HG02623 (cell line): ENCODE results near the gene CLK3.
A peak's percentile ranks its signal among the peaks of the same experiment; 100 is the strongest.
"Not testable (repeated sequence)": the region's sequence is repeated elsewhere in the genome, so short reads cannot be mapped to it uniquely, and the experiment has no call there.

ENCODE experiments used
- ATAC-seq: cut with Tn5 transposase; IDR thresholded peaks from one replicate; pipeline ENCODE4 v1.9.1; 2021; ENCODE audit warnings: moderate library complexity; ENCODE audit not compliant: unreplicated experiment

CLK3 gene

DNA sequence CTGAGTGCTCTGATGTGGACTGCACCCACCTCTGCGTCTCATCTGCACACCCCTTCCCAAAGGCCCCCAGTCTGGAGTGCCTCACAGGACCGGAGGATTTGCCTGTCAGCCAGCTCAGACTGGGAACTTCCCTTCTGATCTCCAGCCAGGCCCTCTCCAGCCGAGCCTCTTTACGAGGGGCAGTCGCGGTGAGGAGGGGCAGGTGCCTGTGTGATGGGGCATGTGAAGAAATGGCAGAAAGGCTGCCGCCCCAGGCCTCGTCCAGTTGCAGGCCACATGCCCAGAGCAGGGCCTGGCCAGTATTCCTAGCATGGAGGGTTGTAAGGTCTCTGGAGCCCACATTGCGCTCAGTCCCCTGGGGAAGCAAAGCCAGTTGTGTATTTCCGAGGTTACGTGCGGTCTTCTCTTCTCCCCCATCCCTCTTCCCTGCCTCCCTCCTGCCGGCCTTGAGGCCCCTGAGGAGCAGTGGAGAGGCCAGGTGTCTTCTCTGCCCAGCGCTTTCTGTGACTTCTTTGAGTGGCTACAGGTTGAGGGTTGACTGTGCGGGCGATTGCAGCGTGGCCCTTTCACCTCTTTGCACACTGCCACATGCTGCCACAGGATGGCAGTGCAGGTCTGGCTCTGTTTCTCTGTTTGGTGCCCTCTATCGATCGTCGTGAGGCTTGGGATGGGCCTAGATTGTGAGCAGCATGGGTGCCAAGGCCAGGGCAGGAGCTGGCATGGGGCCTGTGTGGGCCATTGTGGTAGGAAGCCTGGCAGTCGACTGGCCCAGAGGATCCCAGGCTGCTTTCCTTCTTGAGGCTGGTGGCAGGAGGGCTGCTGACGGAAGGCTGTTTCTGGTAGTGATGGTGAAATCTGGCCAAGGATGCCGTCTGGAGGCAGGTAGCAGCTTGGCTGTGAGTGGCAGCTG is 5.3 kb downstream of the CLK3 start:
- no peak for ATAC-seq

DNA sequence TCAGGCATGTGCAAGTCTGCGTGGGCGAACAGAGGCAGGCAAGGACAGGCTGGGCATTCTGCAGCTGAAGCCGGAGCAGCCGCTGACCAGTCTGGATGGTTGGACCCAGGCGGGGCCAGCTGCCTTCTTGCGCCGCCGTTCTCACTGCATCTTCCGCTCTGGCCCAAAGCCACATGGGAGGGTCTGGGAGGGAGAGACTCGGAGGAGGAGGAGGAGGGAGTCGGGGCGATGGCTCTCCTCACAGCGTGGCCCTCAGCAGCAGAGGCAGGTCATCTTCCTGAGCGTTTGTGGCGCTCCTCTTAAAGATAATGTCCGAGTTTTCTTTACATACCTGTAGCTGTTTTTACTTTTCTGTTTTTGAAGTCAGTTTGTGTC is 5.9 kb downstream of the CLK3 start:
- no peak for ATAC-seq

DNA sequence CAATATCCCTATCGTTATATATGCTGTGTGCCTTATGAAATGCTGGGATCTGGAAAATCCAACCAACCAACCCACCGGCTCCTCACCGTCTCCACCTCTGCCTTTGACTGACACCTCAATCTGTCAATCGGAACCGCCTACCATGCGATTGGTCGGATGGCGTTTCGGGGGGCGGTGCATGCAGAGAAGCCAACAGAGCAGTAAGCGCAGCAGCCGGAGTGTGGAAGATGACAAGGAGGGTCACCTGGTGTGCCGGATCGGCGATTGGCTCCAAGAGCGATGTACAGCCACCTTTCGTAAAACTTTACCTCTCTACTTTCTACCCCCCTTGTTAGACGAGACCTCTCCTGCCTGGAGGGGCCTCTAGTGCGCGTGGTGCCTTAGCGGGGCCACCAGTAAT is 6.3 kb downstream of the CLK3 start:
- ATAC-seq: no peak

DNA sequence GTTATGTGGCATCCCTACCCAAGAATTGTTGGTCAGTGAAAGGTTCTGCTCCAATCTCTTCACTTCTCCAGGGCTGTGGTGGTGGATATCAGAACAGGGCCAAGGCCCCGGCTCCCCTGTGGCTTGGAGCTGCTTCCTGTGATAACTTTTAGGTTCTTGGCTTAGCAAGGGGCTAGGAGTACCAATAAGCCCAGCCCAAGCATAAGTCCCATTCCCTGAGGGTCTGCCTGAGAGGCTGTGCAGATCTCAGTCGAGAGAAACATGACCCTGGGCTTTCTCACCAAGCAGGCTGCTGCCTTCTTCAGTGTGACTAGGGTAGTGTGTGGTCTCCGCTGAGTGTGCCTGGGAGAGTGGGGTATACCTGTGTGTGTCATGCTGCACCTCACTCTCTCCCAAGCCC is 7.1 kb downstream of the CLK3 start:
- ATAC-seq: no peak

DNA sequence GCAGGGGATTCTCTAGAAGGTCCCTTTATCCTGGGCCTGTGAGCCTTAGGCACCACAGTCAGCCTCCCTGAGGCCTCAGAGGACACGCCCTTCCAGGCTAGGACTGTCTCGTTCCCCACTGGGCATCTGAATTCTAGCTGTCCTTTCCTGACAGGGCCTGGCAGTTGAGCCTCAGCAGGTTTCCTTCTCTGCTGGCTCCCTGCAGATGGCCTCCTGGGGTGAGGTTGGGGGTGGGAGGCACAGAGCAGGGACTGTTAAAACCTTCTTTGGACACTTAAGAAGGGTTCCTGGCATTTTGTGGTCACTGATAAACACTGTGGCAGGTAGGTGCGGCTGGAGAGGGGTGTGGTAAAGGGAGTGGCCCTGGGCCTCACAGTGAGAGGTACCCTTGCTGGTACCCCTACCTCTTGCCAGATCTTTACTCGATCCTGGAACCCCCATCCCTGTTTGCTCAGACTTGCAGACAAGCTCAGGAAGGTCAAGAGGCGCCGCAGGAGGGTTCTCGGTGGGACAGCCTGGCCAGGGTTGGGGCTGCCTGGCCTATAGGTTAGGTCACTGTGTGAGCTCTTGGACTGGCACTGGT is 8.5 kb downstream of the CLK3 start:
- ATAC-seq: no peak

DNA sequence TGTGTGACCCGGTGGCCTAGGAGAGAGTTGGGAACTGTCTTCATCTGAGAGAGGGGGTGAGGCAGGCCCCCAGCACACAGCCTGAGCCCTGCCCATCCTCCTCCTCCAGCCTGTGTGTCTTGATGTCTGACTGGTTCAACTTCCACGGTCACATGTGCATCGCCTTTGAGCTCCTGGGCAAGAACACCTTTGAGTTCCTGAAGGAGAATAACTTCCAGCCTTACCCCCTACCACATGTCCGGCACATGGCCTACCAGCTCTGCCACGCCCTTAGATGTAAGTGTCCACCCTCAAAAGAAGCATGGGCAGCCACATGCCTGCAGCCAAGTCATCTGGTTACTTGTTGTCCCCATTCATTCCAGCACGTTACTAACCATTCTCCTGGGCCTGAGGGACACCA is 10.1 kb downstream of the CLK3 start:
- ATAC-seq: no peak

DNA sequence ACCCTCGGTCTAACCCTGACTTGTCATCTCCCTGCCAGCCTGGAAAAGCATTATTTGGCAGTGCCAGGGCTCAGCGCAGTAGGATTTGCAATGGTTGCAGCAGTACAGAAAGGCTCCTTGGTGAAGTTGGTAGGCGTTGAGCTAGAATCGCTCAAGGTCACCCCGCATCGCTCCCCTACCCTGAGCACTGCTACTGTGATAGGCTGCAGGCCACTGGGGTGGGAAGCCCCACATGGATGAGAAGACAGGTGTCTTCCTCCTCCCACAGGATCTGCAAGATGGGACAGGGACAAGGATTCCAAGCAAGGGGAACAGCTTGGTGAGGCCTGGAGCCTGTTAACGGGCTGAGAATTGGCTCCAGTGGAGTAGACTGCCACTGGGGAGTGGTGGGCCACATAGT is 10.7 kb downstream of the CLK3 start:
- no peak for ATAC-seq

DNA sequence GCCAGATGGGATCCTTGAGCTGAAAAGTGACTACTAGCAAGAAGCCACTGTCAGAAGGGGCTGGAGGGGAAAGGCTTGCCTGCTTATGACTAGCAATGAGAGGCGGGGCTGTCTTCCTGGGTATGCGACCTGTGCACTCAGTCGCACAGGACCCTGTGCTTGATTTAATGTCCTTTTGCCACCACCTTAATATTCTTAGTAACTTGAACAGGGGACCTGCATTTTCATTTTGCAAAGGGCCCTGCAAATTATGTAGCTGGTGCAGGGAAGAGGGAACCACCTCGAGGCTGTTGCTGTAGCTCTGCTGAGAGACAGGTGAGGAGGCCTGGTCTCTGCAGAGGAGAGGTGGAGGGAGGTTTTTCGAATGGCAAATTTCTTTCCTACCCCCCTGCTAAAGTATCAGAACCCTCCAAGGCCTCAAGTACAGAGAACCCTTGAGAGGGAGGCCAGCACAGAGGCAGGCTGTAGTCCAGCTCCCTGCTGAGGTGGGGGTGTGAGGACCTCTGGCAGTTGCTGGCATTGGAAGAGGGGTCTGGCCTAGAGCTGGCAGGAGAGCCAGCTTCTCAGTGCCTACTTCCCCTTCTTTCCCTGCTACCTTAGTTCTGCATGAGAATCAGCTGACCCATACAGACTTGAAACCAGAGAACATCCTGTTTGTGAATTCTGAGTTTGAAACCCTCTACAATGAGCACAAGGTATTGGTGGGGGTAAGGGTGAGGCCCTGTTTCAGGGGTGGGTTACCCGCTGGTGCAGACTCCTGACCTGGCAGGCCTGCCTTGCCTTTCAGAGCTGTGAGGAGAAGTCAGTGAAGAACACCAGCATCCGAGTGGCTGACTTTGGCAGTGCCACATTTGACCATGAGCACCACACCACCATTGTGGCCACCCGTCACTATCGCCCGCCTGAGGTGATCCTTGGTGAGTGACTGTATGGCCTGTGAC is 11.4 kb downstream of the CLK3 start:
- peak; percentile 47 for ATAC-seq

DNA sequence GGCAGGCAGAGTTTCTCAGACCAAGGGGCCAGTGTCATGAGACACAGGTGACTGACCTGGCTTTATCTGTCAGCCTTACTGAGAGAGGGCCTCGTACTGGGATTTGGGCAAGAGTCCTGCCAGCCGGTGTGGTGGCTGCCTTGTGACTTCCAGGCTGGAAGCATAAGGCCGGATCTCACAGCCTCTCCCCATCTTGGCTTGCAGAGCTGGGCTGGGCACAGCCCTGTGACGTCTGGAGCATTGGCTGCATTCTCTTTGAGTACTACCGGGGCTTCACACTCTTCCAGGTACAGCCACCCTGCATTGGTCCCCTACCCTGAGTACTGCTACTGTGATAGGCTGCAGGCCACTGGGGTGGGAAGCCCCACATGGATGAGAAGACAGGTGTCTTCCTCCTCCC is 12.1 kb downstream of the CLK3 start:
- no peak for ATAC-seq

DNA sequence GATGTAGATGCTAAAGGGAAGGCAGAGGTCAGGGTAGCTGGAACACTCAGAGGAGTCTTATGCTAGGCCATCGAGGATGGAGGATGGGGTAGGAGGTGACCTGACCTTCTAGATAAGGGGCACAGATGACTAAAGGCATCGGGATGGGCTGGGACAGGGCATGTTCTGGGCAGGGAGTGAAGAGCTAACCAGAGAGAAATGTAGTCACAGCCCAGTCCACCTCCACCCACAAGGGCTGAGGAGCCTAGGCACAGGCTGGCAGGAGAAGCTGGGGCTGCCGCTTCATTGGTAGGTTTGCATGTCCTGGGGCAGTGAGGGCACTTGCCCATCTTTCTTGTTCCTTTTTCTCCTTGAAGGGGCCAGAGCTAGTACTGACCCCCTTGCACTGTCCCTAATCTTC is 12.6 kb downstream of the CLK3 start:
- ATAC-seq: no peak

DNA sequence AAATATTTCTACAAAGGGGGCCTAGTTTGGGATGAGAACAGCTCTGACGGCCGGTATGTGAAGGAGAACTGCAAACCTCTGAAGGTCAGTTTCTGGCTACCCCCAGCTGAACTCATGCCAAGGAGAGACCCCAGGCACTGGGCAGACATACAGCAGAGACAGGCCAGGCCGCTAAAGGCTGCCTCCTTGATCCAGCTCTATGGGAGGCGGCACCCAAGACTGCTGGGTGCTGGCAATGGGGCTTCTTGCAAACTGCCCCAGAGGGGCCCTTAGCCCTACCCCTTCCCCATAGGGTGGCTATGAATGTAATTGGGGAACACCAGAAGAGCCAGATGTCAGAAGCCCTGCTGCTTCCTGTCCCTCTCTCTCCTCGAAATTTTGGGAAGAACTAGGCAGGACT is 13.3 kb downstream of the CLK3 start:
- no peak for ATAC-seq

DNA sequence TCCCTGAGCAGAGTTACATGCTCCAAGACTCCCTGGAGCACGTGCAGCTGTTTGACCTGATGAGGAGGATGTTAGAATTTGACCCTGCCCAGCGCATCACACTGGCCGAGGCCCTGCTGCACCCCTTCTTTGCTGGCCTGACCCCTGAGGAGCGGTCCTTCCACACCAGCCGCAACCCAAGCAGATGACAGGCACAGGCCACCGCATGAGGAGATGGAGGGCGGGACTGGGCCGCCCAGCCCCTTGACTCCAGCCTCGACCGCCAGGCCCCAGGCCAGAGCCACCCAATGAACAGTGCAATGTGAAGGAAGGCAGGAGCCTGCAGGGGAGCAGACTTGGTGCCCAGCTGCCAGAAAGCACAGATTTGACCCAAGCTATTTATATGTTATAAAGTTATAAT is 14.1 kb downstream of the CLK3 start:
- ATAC-seq: not testable (repeated sequence)

DNA sequence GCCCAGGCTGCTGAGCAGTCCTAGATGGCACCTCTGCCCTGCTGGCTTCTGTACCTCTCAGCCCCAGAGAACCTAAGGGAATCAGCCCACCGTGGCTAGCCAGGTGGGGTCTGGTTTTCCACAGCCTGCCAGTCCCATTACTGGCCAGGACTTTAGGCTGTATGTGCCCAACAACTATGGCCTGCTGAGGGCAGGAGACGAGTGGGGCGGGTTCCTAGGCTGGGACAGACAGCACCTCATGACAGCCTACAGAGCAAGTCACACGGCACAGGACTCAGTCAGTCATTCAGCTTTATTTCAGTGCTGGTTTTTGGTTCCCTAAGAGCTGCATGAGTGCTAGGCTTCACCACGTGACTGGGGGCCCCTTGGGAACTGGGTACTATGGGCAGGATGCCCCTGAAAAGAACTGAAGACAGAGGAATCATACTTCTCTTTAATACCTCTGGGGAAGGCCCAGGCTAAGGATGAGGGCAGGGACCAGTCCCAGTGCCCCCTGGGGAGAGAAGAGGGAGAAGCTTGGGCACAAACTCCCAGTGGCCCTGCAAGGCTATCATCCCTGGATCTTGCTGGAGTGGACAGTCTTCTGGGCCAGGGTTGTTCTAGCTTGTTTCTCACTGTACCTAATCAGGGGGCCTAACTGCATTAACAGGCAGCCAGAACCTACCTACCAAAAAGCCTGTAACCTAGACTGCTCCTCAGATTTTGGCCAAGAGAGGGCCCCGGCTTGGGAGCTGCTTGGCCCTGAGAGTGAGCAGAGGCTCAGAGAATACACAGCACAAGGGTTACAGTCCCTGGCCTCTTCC is 14.8 kb downstream of the CLK3 start:
- ATAC-seq: no peak

DNA sequence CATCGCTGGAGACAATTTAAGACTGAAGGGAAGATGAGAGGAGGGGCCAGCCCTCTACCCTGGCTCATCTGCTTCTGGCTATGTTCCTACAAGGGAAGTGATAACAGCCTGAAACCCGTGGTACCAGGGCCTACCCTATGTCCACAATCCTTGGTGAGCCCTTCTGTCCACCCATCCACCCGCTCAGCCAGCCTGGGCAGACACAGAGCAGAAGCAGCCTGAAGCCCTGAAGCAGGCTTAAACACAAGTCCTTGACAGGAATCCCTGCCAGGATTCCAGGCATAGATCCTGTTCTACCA is 15.4 kb downstream of the CLK3 start:
- ATAC-seq: no peak

DNA sequence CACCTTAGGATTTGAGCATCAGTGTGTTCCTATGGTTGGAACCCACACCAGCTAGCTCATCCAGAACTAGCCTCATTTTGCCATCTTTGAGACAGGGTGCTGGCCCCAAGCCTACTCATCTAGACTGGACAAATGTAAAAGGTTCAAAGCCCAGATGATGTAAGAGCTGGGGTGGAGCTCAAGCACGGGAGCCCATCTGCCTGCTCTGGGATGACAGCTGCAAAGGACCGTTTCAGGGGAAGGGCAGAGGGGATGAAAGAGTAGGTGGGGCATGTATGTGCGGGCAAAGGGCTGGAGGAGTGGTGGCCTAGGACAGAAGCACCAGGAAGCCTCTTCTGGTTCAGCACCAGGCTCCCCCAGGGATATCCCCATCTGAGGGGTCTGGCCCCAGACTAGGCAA is 15.8 kb downstream of the CLK3 start:
- no peak for ATAC-seq

DNA sequence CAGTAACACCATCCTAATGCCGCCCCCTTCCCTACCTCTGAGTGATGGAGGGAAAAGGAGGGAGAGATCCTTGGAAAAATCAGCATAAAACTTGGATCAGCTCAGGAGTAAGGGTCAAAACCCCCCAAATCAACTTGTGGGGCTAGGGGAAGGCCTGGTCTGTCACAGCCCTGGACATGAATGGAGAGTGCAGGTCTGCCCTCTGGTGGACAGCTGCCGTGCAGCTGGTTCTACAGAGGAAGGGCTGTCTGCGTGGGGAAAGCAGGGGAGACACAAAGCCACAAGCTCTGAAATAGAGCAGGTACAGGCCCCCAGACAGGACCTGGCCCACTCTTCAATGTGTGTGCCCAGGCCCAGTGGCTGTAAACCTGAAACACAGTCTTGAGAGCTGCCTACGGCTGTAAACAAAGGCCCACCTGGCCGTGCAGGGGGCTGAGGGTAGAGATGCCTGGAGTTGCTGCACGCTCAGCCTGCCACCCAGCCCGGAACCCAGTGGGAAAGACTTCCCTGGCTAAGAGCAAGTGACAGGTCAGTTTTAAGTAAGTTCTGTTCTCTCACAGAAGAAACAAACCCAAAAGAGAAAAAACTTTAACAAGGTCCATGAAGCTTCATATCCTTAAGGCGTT is 16.4 kb downstream of the CLK3 start:
- no peak for ATAC-seq

DNA sequence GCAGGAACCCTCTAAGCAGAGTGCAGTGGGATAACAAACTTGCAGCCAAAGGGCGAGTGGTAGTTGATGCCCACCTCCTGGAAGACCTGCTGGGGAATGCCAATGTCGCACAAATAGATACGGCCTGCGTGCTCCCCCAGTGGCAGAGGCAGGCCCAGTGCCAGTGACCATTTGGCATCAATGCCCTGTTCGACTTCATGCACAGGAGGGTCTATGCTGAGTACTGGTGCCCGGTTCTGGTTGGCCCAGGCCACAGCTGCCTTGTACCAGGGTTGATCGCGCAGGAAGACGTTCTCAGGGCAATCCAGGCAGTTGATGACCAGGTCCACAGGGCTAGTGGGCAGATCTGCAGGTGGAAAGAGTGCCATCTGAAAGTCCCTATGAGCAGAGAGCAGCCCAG is 17.0 kb downstream of the CLK3 start:
- no peak for ATAC-seq

DNA sequence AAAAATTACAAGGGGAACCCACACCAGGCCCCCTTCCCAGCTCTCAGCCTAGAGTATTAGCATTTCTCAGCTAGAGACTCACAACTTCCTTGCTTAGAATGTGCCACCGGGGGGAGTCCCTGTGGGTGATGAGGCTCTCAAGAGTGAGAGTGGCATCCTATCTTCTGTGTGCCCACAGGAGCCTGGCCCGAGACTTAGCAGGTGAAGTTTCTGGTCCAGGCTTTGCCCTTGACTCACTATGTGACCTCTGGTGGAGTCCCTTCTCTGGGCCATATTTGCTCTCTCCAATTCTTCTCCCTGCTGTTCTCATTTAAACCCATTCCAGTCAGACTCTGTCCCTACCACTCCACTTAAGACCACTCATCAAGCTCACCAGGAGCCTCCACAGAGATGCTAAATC is 18.1 kb downstream of the CLK3 start:
- ATAC-seq: no peak

DNA sequence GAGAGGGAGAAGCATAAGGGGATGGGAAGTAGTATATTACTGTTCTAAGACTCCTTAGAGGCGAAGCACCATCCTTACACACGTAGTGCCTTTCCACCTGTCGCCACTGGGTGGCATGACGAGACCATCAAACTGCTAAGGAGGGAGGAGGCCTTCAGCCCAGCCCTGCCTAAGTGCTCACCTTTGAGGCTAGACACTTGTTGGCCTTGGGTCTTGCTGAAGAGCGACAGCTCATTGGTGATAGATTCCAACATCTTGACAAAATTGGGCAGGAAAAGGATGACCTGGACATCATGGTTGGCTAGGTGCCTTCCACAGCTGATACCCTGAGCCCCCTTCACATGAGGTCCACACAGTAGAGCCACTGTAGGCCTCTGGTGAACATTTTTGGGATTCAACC is 19.6 kb downstream of the CLK3 start:
- no peak for ATAC-seq

DNA sequence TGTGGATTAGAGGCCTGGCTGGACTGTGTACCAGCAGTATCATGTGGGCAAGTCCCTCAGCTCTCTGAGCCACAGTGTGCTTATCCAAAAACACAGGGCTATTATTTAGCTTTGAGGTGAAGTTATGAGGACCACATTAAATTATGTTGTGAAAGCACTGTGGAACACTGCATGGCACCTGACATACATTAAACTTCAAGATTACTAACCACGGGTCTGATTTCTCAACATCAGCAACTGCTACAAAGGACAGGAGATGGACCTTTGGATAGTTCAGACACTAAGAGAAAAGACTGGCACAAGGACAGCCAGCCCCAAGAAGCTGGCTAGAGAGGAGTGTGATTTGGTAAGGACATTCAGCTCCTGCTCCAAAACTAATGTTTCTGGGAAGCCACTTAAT is 21.3 kb downstream of the CLK3 start:
- no peak for ATAC-seq

DNA sequence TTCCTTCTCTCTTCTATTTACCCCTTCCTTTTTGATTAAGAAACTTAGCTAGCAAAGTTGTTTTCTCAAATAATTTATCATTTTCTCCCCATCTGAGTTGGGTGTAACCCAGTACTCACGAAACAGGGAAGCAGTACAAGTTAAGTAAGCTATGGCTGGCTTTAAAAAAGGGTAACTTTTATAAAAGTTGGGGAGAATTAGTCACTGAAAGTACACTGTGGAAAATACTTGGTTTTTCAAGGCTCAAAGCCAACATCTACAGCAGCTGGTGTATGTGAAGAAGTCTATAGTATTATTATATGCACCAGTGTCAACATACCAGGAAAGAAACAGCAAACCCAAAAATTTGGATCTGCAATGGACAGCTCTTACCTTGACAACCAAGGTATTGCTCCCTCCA is 25.5 kb downstream of the CLK3 start:
- no peak for ATAC-seq
